ENCODE measurements around the gene TMEM200B.

TMEM200B gene

DNA sequence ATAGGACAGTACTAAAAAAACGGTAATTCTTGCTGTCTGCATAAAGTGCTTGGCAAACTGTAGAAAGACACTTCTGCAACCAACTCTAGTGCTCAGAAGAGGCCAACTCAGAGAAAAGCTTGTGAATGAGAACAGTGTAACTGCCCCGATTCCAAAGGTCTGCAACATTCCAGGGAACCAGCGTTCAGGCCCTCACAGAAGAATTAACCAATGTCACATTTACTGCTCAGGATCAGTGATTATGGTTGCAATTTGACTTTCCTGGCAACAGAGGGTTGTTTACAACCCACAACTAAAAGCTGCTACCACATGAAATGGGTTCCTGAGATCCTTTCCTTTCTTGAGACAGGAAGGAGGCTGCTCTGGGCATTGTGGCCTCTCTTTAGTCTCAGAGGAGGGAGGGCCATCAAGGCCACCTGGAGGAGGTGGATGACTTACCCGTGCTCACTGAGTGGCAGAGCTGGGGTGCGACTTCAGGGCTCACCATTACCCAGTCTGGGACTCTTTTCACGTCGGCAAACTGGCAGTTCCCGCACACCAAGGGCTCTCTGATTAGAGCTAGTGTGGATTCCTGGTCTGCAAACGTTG is 42.7 kb upstream of the TMEM200B start:
- POLR2A ChIA-PET: no interaction called here
- TF ChIP-seq, protein P1, sequence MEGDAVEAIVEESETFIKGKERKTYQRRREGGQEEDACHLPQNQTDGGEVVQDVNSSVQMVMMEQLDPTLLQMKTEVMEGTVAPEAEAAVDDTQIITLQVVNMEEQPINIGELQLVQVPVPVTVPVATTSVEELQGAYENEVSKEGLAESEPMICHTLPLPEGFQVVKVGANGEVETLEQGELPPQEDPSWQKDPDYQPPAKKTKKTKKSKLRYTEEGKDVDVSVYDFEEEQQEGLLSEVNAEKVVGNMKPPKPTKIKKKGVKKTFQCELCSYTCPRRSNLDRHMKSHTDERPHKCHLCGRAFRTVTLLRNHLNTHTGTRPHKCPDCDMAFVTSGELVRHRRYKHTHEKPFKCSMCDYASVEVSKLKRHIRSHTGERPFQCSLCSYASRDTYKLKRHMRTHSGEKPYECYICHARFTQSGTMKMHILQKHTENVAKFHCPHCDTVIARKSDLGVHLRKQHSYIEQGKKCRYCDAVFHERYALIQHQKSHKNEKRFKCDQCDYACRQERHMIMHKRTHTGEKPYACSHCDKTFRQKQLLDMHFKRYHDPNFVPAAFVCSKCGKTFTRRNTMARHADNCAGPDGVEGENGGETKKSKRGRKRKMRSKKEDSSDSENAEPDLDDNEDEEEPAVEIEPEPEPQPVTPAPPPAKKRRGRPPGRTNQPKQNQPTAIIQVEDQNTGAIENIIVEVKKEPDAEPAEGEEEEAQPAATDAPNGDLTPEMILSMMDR (IDR thresholded peaks at IDR 0.05; ENCODE audit: control extremely low read depth, extremely low read depth, low read depth, missing control alignments): no peak
- CTCF ChIA-PET: interaction anchor here (1.3 to 2.8 kb wide), 4 partner anchors 8 to 284 kb away, joined by 3 to 21 read pairs (median 4); partner anchors contain the start of gene SRSF4
- no peak for DNase-seq (ENCODE audit: extremely low spot score)

DNA sequence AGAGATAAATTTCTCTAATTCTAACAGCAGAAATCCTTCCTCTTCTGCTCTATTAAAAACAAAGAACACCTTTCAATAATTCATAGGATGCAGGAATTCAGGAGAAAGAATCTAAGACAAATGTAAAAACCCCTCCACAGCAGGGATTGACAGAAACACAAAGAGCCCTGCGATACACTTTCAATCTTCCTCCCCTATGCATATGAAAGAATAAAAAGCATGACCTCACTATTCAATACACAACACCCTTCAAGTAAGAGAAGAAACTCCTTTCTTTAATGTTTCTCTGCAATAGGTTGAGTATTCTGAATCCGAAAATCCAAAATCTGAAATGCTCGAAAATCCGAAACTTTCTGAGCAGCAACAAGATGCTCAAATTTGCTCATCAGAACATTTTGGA is 40.9 kb upstream of the TMEM200B start:
- TF ChIP-seq, protein P1 (IDR thresholded peaks at IDR 0.05; ENCODE audit: control extremely low read depth, extremely low read depth, low read depth, missing control alignments): no peak
- POLR2A ChIA-PET: no interaction called here
- CTCF ChIA-PET: interaction anchor here (2.0 kb wide), 1 partner anchor 38 kb away, joined by 4 read pairs; no protein-coding TSS in a partner anchor
- DNase-seq (ENCODE audit: extremely low spot score): no peak

DNA sequence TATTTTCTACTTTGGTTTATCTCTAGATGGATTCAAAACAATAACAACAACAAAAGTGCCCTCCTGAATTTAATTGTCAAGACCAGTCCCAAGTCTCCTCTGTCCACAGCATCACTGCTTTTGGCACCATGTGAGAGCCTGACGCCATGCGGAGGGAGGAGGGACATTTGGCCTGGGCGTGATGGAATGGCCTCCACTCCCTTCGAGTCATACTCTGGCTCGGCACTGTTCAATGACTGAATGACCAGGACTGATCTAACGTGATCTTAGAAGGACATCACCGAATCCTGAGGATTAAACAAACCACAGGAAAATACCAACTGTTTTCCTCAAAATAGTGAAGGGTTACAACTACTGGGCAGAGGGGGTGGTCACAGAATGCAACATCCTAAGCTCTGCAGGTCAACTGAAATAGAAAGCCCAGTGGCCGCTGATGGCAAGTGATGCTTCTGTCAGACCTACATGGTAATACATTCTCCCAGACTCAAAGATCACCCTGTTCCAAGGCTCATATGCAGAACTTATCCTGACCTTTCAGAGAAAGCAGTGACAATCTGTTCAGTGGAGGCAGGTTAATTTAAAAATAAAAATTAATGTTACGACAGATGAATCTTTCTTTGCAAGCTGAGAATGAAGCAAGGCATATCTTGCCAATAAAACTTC is 38.9 kb upstream of the TMEM200B start:
- POLR2A ChIA-PET: interaction anchor here (0.6 kb wide), 1 partner anchor 66 kb away, joined by 3 read pairs; no protein-coding TSS in a partner anchor
- CTCF ChIA-PET: interaction anchor here (1.2 to 2.6 kb wide), 2 partner anchors 8 to 19 kb away, joined by 3 to 9 read pairs; partner anchors contain the start of gene SRSF4
- TF ChIP-seq, protein P1 (IDR thresholded peaks at IDR 0.05; ENCODE audit: control extremely low read depth, extremely low read depth, low read depth, missing control alignments): no peak
- DNase-seq (ENCODE audit: extremely low spot score): no peak

DNA sequence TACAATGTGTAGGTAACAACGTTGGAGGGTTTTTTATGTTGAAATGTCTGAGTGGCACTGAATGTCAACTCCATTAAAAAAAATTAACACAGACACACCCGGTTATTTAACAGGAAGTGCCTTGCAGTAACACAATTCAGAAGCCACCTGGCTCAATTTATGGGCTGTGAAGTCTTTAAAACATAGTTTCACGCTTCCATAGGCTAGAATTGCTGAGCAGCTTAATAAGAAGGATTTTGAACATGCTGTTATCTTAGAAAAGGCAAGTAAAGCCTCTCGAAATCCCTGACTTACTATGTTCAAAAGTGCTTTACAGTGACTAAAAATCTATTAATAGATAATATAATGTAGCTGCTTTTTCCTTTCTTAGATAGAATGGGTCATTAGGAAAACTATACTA is 38.3 kb upstream of the TMEM200B start:
- POLR2A ChIA-PET: no interaction called here
- DNase-seq (ENCODE audit: extremely low spot score): no peak

DNA sequence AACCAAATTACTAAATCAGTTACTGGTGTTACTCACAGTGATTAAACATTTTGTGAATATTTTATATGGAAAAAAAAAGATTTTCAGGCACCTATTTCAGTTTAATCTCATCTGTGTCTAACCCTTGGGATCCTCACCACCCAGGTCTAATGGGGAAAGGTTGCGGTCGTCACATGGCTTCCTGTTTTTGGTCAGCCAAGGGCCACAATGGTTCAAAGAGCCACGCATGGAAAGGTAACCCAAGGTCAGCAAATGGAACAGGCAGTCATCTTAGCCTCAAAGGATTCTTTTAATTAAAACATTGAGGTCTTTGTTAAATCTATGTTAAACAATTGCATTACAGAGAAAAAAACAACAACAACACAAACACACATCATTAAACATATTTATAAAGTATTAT is 36.1 kb upstream of the TMEM200B start:
- POLR2A ChIA-PET: no interaction called here
- TF ChIP-seq, protein P1 (IDR thresholded peaks at IDR 0.05; ENCODE audit: control extremely low read depth, extremely low read depth, low read depth, missing control alignments): no peak
- no peak for DNase-seq (ENCODE audit: extremely low spot score)
- CTCF ChIA-PET: no interaction called here

More for the DNA sequence above, 38.3 kb upstream of the TMEM200B start:
- CTCF ChIA-PET: interaction anchor here (2.6 kb wide), 1 partner anchor 9 kb away, joined by 9 read pairs; no protein-coding TSS in a partner anchor
- TF ChIP-seq, protein P1 (IDR thresholded peaks at IDR 0.05; ENCODE audit: control extremely low read depth, extremely low read depth, low read depth, missing control alignments): no peak

DNA sequence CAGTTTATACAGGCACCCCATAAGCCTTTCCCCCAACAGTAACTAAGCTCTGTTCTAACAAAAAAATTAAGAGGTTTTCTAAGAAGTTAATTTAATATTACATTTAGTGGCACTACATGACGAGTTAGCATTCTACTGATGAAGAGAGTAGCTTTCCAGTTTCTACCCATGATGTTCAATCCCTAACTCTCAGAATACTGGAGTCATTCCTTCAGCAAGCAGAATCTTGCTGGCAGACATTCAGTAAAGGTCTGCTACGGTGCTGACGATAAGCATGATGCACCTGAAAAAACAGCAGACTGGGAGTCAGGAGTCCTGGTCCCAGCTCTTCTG is 33.5 kb upstream of the TMEM200B start:
- ChIA-PET CTCF (interaction anchor here (1.9 to 2.1 kb wide), 2 partner anchors 24 to 45 kb away, joined by 7 to 8 read pairs; partner anchors contain the start of gene SRSF4), POLR2A (interaction anchor here (0.5 kb wide), 1 partner anchor 651 kb away, joined by 3 read pairs; the partner anchor contains the start of gene RCC1)
- DNase-seq (ENCODE audit: extremely low spot score): no peak
- TF ChIP-seq, protein P1 (IDR thresholded peaks at IDR 0.05; ENCODE audit: control extremely low read depth, extremely low read depth, low read depth, missing control alignments): no peak
